Stimulated activated naive CD4-positive, alpha-beta T cell (primary cell): ENCODE results near the gene LRIG2.
"Not testable (repeated sequence)": the region's sequence is repeated elsewhere in the genome, so short reads cannot be mapped to it uniquely, and the experiment has no call there.

Experiments
- DNase-seq, 6 experiments: peaks; one replicate each; lab custom pipeline; 2025; lab: John Stamatoyannopoulos, UW

Gene LRIG2

GRCh38 chr1:113072757-113073478 lies at the start of gene LRIG2:
TSS of gene LRIG2 (plus strand) at chr1:113073198. CDS start at chr1:113073407, 209 bp downstream.
- peak; percentile 91 to 97 (median 95) for DNase-seq

GRCh38 chr1:113023316-113023715 lies 49.7 kb upstream of the LRIG2 start:
- not testable (repeated sequence) for DNase-seq

- DNase-seq = no peak
Measured at GRCh38 chr1:113027007-113027406, 46.0 kb upstream of the LRIG2 start.

- no peak for DNase-seq
Measured at GRCh38 chr1:113027449-113027848, 45.5 kb upstream of the LRIG2 start.

- DNase-seq = no peak
Measured at GRCh38 chr1:113029822-113030221, 43.2 kb upstream of the LRIG2 start.

- DNase-seq = no peak
Measured at GRCh38 chr1:113031171-113031933, 41.6 kb upstream of the LRIG2 start.

- no peak for DNase-seq
Measured at GRCh38 chr1:113035086-113035485, 37.9 kb upstream of the LRIG2 start.

GRCh38 chr1:113036639-113037321 lies 36.2 kb upstream of the LRIG2 start:
- no peak for DNase-seq

GRCh38 chr1:113040041-113040440 lies 33.0 kb upstream of the LRIG2 start:
- no peak for DNase-seq

- no peak for DNase-seq
Measured at GRCh38 chr1:113040718-113041412, 32.1 kb upstream of the LRIG2 start.

GRCh38 chr1:113041569-113042284 lies 31.3 kb upstream of the LRIG2 start:
- no peak for DNase-seq

GRCh38 chr1:113042285-113043143 lies 30.5 kb upstream of the LRIG2 start:
- no peak for DNase-seq

- DNase-seq = not testable (repeated sequence)
Measured at GRCh38 chr1:113043144-113043488, 29.9 kb upstream of the LRIG2 start.

GRCh38 chr1:113046569-113046968 lies 26.4 kb upstream of the LRIG2 start:
- DNase-seq = peak in 1 of 6 experiments; percentile 2

GRCh38 chr1:113048064-113048463 lies 24.9 kb upstream of the LRIG2 start:
- DNase-seq = no peak

GRCh38 chr1:113053344-113054126 lies 19.5 kb upstream of the LRIG2 start:
- no peak for DNase-seq

GRCh38 chr1:113055570-113055969 lies 17.4 kb upstream of the LRIG2 start:
- no peak for DNase-seq

- no peak for DNase-seq
Measured at GRCh38 chr1:113057006-113057405, 16.0 kb upstream of the LRIG2 start.

- no peak for DNase-seq
Measured at GRCh38 chr1:113058941-113059706, 13.9 kb upstream of the LRIG2 start.
